AG10803 (cell line): ENCODE data around the gene NTPCR.
"Not testable (repeated sequence)": the region's sequence is repeated elsewhere in the genome, so short reads cannot be mapped to it uniquely, and the experiment has no call there.

ENCODE experiments used
- DNase-seq: peaks from one replicate; pipeline ENCODE4 v3.0.0; 2010; ENCODE audit warnings: low read depth
- H3K4me3 ChIP-seq: 2 replicates; pipeline ENCODE4 v1.5.1; 2011; ENCODE audit warnings: mild to moderate bottlenecking, low read length, control low read depth
- CTCF ChIP-seq: conservative IDR thresholded peaks from 2 replicates; pipeline ENCODE4 v1.5.1; 2011; ENCODE audit warnings: mild to moderate bottlenecking, low read length, control low read depth, inconsistent platforms

The NTPCR gene

GRCh38 chr1:232992227-232992626 lies 41.8 kb downstream of the NTPCR start:
- no peak for TF ChIP-seq CTCF
- DNase-seq = no peak
- no peak overlapping the region for H3K4me3 ChIP-seq

- H3K4me3 ChIP-seq = no peak overlapping the region
- no peak for TF ChIP-seq CTCF
- DNase-seq = no peak
Observed at GRCh38 chr1:232993555-232993954, 43.1 kb downstream of the NTPCR start.

GRCh38 chr1:232995189-232995588 lies 44.8 kb downstream of the NTPCR start:
- H3K4me3 ChIP-seq = no peak overlapping the region
- DNase-seq = no peak
- TF ChIP-seq CTCF = no peak

GRCh38 chr1:232996143-232996542 lies 45.7 kb downstream of the NTPCR start:
- TF ChIP-seq CTCF = no peak
- no peak for DNase-seq
- H3K4me3 ChIP-seq = no peak overlapping the region

GRCh38 chr1:232998138-232998537 lies 47.7 kb downstream of the NTPCR start:
- no peak for TF ChIP-seq CTCF
- DNase-seq = no peak
- H3K4me3 ChIP-seq = no peak overlapping the region

GRCh38 chr1:232998646-232999045 lies 48.2 kb downstream of the NTPCR start:
- H3K4me3 ChIP-seq = no peak overlapping the region
- DNase-seq = peak; percentile 43
- no peak for TF ChIP-seq CTCF

GRCh38 chr1:232999956-233000625 lies 49.7 kb downstream of the NTPCR start:
- no peak for TF ChIP-seq CTCF
- no peak overlapping the region for H3K4me3 ChIP-seq

GRCh38 chr1:233003638-233004037 lies 53.2 kb downstream of the NTPCR start:
- H3K4me3 ChIP-seq, DNase-seq: not testable (repeated sequence)

More at GRCh38 chr1:232999956-233000625, 49.7 kb downstream of the NTPCR start:
- DNase-seq = no peak
